NCI-H1105 (cell line): ENCODE measurements around the gene ARL6IP5.
A peak's percentile ranks its signal among the peaks of the same experiment; 100 is the strongest.

ENCODE experiments used
- DNase-seq: peaks from one replicate; lab custom pipeline; 2025; lab: John Stamatoyannopoulos, UW

Gene ARL6IP5

DNA sequence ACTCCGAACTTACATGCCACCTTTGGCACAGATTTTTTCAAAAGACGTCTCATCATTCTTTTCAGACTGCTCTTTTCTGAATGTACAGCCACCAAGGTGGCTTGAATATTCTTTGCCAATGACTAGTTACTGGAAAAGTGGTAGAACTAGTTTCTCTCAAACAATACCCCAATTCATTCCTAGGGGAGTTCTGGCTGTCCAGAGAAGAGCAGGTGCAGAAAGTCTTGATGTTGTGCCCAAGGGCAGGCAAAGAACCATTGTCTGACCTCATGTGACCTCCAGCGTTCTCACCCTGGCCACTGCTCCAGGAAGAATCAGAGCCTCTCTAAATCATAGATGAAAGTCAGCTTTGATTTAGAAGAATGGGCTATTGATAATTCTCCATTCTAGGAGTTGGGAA lies 32.2 kb downstream of the ARL6IP5 start:
- peak; percentile 47 for DNase-seq

DNA sequence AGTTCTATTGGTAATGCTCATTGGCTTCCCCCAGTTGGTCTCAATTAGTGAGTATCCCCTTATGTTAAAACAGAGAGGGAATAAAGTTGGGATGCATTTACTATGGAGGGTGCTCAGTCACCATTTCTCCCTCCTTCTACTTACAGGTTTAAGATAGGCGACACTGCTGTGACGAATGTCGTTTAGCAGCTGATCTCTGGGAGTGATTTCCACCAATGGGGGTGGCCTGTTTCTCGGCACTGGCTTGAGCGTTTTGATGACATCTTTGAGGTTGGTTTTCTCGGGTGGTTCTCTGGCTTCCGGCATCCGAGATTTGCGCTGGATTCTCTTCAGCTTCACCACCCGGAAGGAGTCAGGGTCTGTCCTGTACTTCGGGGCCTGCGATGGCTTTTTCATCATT lies 33.8 kb downstream of the ARL6IP5 start:
- no peak for DNase-seq

DNA sequence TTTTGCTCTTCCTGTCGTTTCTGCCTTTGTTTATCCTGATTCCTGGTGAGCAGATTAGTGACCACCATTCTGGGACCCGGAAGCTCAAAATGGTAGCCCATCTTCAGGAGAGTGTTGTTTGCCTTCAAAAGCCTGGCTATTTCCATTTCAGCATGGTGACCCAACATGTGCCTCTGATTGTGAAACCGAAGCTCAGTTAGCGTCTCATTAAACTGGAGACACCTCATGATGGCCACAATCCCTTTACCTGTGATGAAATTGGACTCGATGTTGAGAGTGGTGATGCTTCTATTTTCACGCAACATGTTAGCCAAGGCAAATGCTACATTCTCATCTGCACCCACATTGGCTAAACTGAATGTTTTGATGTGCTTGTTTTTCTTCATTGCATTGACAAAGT lies 34.4 kb downstream of the ARL6IP5 start:
- DNase-seq: no peak

DNA sequence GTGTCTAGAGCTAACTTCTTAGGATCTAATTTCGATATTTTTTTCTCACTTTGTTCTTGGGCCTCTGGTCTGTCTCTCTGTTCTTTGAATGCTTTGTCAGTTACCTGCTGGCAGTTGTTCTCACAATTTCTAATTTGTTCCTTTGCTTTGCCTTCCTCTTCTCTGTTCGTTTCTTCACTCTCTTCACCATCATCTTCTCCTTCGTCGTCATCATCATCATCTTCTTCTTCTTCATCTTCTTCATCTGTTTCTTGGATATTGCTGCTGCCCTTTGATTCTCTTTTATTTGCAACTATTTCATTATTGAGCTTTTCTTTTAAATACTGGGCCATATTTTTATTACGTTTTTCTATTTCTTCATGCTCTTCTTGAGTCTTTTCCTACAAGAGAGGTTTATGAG lies 34.9 kb downstream of the ARL6IP5 start:
- DNase-seq: no peak

DNA sequence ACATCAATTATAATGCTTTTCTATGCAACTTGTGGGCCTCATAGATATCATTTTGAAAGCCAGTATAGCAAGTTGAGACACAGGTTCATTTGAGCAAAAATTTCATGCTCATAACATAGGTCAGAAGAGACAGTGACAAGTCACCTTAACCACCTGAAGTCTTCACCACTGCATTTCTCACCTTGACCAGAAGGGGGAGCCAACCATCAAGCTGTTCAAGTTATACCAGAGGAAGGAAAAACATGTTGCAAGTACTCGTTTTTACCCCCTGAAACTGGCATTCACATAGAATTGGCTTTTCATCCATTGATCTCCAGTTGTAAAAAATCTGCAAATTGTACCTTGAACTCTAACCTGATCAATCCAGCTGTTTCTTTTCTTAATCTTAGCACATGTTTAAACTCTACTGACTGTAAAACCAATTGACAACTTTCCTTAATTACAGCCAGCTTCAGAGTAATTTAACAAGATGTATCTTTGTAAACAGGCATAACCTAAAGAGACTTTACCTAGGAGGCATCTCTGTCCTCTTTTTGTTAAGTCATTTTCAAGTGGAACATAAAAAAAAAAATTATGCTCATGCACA lies 36.2 kb downstream of the ARL6IP5 start:
- peak; percentile 37 for DNase-seq

DNA sequence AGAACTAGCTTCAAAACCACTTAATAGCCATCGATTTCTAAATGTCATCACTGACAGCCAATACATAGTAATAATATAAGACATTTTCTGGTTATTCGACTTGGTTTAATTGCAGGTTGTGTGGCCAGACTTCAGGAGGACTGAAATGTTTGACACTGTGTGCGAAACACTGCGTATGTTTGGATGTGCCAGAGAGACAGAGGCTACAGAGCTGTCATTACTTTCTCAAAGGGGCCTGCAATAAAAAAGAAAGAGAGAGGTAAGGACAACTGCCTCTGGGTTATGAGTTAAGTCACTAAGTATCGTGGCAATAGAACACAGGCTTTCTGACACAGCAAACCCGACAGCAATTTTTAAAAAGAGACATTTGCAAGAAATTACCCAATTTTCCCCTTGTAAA lies 36.8 kb downstream of the ARL6IP5 start:
- no peak for DNase-seq

DNA sequence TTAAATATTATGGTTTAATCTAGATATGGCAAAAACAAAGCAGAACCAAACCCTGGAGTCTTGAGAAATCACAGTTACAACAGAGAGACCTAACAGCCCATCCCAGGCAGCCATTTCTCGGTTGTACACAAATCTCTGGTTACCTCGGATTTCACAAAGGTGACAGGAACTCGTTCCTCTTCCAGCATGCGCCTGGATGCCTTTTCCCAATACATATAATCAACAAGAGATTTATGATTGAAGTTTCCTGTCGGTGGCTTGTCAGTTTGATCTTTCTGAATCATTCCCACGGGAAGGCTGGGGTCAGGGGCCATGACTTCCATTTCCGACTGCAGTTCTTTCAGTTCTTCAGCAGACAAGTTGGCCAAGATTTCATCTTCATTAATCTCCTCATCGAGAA lies 37.2 kb downstream of the ARL6IP5 start:
- no peak for DNase-seq

DNA sequence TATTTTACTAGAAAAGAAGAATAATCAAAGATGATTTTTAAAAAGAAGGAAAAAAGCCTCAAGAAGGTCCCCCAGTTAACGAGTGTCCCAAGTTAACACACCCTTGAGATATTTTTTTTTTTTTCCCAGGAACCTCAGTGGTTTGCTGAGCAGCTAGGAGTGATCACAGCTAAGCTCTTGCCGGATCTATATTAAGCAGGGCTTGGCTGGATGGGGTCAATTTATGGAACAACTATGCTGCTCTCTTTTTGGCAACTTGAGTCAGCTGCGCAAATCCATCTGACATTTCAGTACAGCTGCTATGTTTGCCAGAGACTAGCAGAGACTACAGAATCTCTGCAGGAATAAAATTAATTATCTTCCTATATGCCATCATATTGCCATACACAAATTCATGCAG lies 37.7 kb downstream of the ARL6IP5 start, which contains the start of gene LMOD3:
LMOD3 (minus strand) TSS at position 193 of the 400 bp plus-strand sequence. CDS start 209 bp downstream, outside the sequence.
- DNase-seq: no peak

DNA sequence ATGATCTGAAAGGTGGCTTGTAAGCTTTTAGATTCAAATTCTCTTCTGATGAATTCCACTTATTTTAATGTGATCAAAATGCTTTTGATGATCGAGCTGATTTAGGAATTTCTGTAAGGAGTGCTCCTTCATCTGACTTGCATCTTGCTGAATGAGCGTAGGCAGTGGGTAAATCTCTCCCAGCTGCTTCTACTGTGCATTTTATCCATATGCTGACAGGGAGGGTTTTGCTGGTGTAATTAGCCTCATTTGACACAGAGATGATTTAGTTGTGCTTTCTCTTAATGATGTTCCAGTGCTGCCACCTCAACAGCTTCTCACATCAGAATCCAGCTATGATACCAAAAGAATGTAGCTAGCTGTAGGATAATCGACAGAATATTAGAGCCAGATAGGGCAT lies 41.5 kb downstream of the ARL6IP5 start:
- no peak for DNase-seq

DNA sequence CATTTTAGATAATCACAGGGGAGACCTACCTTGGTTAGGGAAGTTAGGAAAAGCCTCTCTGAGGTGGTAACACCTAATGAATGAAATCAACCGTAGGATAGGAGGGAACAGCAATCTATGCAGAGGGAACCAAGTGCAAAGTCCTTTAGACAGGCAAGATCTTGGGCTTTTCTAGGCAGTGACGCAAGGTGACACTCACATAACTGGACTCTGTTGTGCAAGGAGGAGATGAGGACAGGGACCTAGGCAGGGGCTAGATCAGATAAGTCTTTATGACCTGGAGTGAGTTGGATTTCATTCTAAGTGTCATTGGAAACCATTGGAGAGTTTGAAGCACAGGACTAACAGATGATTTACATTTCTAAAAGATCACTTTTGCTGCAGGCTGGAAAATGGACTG lies 42.3 kb downstream of the ARL6IP5 start:
- DNase-seq: no peak

DNA sequence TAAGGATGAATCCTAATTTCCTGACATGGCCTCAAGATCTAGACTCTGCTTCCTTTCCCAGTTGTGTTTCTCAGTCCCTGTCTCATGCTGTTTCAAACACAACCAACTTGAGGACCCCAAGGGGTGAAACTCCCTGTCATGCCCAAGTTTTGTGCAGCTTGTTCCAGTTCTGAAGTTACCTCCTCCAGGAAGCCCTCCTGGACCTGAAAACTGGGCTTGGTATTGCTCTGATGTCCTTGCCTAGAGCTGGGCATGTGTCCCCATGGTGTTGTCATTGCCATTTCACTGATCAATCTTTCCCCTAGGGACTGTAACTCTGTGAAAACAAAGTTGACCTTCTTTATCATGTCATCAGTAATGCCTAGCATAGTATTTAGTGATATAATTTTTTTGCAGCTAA lies 43.8 kb downstream of the ARL6IP5 start:
- no peak for DNase-seq

DNA sequence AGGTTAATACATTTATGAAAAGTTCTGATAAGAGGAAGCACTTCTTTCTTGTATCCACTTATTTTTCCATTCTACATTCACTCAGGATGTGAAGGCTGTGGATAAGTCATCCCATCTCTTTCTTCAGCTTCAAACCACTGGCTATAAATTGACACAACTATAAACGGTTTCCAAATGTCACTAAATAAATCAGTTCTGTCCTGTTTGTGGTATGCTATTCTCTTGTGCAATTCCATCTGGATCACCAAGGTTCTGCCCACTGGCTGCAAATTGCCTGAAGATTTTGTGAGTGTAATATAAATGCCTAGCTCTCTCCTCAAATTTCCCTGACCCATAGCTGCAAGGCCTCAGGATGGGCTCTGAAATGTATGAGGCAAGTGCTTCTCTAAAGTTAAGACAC lies 44.8 kb downstream of the ARL6IP5 start:
- no peak for DNase-seq

DNA sequence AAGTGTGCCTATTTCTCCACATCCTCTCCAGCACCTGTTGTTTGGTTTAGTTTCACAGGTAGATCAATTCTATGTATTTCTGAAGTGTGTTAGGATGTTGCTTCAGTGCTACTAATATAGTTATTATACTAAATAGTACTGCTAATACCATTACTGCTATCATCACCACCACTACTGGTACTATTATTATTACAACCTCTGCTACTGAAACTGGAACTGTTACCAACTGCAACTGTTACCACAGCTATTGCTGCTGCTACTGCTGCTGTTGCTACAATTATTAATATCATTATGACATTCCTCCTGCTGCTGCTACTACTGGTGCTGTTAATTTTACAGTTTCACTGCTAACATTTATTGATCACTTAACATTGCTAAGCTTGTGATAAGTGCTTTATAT lies 46.0 kb downstream of the ARL6IP5 start:
- DNase-seq: no peak

DNA sequence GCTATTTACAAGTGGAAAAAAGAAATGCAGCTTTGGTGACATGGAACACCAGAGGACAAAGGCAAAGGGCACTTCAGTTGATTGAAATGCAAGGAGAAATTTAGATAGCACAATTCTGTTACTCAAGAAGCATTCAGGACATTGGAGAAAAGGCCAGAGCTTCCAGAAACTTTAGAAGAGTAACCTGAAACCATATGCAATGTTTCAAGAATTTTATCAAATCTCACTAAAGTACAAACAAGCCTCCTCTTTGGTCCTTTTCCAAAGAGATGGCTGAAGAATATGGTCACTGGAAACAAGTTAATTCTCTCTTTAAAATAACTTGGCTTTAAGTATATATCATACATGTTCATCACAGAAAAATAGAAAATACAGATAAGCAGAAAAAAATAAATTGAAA lies 52.3 kb downstream of the ARL6IP5 start:
- DNase-seq: no peak

DNA sequence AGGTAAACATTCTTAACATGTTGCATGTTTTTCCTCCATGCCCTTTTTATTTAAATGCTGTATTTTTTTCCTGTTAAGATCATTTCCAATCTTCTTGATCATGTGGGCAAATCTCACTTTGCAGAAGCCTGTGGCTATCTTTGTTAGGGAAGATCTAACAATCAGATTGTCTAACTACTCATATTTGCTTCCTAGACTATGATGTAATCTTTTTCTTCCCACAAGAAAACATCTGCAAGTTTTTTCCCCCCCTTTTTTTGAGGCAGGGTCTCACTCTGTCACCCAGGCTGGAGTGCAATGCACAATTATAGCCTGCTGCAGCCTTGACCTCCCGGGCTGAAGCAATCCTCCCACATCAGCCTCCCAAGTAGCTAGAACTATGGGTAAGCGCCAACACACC lies 52.7 kb downstream of the ARL6IP5 start:
- DNase-seq: no peak

DNA sequence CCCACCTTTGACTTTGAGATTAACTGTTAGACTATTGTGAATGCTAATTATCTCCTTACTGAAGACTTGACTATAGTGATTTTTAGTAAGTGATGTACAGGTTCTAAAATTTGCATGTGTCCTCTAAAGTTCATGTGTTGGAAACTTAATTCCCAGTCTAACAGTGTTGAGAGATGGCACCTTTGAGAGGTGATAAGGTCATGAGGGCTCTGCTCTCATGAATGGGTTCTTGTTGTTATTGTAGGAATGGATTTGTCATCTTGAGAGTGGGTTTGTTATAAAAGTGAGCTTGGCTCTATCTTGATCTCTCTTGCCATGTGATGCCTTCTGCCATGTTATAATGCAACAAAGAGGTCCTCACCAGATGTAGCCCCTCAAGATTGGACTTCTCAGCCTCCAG lies 56.6 kb downstream of the ARL6IP5 start:
- no peak for DNase-seq

DNA sequence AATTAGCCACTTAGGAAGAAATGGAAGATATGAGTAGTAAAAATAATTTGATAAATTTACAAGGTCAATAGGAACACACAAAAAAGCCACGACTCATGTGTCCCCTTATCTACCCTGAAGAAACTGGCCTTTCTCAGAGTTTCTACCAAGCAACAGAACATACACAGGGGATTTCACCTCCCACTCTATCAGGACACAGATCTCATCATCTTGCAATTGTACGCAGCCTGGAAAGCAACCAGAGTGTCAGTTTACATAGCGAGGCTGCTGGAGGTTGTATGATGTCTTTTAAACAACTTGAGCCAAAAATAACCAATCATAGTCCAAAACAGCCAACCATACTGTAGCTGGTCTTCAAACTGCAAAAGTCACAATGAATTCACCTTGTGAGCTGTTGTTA lies 57.4 kb downstream of the ARL6IP5 start:
- no peak for DNase-seq

DNA sequence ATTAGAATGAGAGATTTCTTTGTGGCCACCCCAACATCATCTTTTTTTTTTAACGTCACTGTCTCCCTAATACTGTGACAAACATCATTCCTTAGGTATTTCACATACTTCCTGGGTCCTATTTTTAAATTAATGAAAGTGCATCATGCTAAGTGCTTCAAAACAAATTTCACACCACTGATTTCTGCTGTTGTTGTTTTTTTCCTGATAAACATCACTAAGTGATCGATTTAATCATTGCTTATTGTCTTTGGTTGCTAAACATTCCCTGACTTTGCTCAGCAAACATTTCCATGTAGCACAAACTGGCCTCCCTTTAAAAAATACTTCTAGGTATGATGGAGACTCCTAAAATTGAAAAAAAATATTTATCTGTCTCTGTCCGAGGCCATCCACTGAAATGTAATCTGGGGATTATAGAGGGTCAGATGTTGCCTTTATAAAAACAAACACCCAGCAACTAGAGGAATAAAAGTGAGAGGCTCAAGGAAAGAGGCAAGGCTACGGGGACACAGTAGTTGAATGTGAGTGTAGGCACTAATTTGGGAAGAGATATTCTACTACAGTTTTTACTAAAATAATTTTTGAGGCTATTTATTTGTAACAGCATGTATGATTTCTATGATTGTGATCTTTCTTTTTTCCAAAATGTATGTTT lies 58.2 kb downstream of the ARL6IP5 start:
- no peak for DNase-seq

DNA sequence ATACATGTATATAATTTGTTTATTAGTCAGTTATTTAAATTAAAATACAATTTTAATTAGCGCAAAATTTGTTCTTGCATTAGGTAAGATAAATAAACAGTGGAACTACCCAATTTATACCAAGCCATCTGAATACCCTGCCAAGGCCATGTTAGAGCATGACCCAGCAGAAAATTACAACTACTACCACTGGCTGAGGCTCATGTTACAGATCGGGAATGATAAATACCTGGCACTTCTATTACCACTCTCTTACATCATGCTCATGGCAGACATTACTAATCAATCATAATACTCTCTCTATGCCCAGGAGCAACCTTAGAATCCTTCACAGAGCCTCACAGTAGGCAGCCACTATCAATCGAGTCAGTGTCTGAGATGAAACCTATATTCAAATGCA lies 58.9 kb downstream of the ARL6IP5 start:
- no peak for DNase-seq

DNA sequence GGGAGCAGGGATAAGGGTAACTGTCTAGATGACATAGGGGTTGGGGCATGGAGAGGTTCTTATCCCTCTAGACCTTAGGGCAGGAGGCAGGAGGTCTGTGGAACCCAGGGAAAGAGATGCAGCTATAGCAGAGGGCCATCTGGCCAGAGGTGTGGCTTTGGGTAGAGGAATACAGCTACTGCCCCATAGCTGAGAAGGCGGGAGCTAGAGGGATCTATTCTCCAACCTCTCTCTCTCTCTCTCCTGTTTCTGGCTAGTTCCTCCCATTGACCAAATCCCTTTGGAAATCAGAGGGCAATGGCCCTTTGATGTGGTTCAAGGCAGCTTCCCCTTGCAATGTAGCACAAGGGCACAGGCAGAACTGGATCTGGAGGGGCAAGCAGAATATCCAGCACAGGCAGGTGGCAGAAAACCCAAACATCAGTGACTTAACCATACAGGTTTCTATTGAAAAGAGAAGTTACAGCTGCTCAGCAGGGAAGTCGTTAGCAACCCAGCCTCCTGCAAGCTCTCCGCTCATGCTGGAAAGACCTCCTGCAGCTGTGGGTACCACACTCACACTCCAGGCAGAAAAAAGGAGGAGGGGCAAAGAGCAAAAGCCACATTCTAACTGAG lies 60.0 kb downstream of the ARL6IP5 start:
- no peak for DNase-seq

DNA sequence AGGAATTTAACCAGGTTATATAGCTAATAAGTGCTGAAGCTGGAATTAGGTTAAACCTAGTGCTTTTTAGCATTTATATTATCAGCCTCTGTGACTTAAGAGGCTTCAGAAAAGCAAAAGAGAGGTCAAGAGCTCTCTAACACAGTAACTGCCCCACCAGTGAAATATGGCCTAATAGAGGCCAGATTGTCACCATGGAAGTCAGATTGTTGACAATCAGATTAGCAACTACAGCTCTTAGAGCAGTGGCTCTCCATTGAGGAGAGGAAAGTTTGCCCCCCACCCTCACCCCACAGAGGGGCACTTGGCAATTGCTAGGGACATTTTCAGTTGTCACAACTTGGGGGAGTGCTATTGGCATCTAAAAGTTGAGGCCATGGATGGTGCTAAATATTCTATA lies 61.0 kb downstream of the ARL6IP5 start:
- no peak for DNase-seq

DNA sequence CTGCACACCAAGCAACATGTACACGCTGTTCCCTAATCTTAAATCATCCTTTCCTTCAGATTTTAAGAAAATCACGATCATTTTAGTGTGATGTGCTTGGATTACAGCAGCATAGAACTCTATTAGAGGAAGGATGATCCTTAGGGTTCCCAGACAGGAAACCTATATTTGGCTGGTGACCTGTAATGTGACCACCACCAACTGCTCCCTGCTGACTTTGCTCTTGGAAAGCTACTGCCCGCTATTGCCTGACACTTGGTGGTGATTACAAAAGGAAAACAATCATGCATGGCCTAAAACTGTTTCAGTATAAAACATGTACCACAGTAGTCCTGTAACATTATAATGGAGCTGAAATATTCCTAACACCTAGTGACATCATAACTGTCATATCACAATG lies 64.8 kb downstream of the ARL6IP5 start:
- no peak for DNase-seq
